Psoas muscle (tissue), 8 donors: ENCODE data around the gene CTNS. TPM values are rescaled to one million over a fixed set of nuclear protein-coding genes. Genes with fewer than 3 reads are reported as not detected.

Source experiments
- ATAC-seq, 4 donors: fragments of 200-7000 bp; cut with Tn5 transposase; one replicate each; pipeline ENCODE4 v1.9.1; 2020; ENCODE audit warnings: moderate library complexity in 3 of 4, mild to moderate bottlenecking in 2 of 4
- DNase-seq, 2 donors: peaks; one replicate each; pipeline ENCODE4 v3.0.0-alpha.2; 2020
- H3K27ac ChIP-seq: fragments of 200-600 bp; one replicate; pipeline ENCODE4 v1.8.0; 2022
- H3K27me3 ChIP-seq, 3 donors: fragments of 200-600 bp in 1 of 3; one replicate each; pipeline versions ENCODE4 v1.6.1 to v1.8.0; 2013 to 2022; ENCODE audit warnings: low read length in 2 of 3, mild to moderate bottlenecking in 2 of 3, moderate library complexity in 1 of 3; ENCODE audit not compliant: insufficient read depth in 3 of 3
- H3K36me3 ChIP-seq, 2 donors: fragments of 200-600 bp in 1 of 2; one replicate each; pipeline versions ENCODE4 v1.6.1 to v1.8.0; 2013 to 2022; ENCODE audit warnings: low read depth in 1 of 2, mild to moderate bottlenecking in 1 of 2, moderate library complexity in 1 of 2; ENCODE audit not compliant: insufficient read depth in 1 of 2
- H3K4me1 ChIP-seq: fragments of 200-600 bp; one replicate; pipeline ENCODE4 v1.8.0; 2022
- H3K4me3 ChIP-seq: fragments of 200-600 bp; one replicate; pipeline ENCODE4 v1.8.0; 2022; ENCODE audit warnings: mild to moderate bottlenecking
- H3K9me3 ChIP-seq: fragments of 200-600 bp; one replicate; pipeline ENCODE4 v1.8.0; 2022
- CTCF ChIP-seq: fragments of 200-600 bp; IDR thresholded peaks from one replicate; pipeline ENCODE4 v1.8.0; 2022; ENCODE audit warnings: antibody characterized with exemption
- WGBS, 3 donors: extraction: QIAGEN DNeasy Blood & Tissue Kit; methylation state at CpG; one replicate each; pipeline versions ENCODE4 v1.1.6 to v1.1.7; 2013; 5-methylcytosine and 5-hydroxymethylcytosine counted together
- intact Hi-C, 2 donors: fragments of 100-400 bp; cut with DNase I; formaldehyde crosslinking; loops; one replicate each; pipeline versions ENCODE4 v1.11.0 to v1.14.2; 2022
- polyA plus RNA-seq, 3 donors: library from polyadenylated mRNA; stranded (reverse); fragments of 200-250 nt; gene quantifications; one replicate each; pipeline ENCODE4 v1.2.3, GENCODE V29; 2013
- total RNA-seq, 4 donors: library from RNA; stranded (reverse); fragmentation: NEBNext Ultra II Directional in 2 of 4; extraction: Animal tissue kit (Norgen Biotek cat#: 25700) in 2 of 4; gene quantifications; one replicate each; pipeline versions ENCODE4 v1.2.1 to v1.2.4, GENCODE V29; 2021 to 2023
- donor health status: healthy with polysubstance abuse.
- donor health status: DM: no; HTN: no; CAD: no; lungs with moderate emphysema.
- donor health status: Bipolar disorder and iron deficiency.
- donor health status: healthy.
- donor health status: DM: yes; HTN: yes; CAD: no.
- donor health status: DM: no; HTN: no; CAD: no.
- donor health status: DM: no; HTN: no; CAD: no.
- donor health status: DM: yes; HTN: yes; CAD: no.

CTNS gene
- total and polyA plus RNA-seq, 7 donors, result 7.3 to 32.7 (median 10.1) TPM

DNA sequence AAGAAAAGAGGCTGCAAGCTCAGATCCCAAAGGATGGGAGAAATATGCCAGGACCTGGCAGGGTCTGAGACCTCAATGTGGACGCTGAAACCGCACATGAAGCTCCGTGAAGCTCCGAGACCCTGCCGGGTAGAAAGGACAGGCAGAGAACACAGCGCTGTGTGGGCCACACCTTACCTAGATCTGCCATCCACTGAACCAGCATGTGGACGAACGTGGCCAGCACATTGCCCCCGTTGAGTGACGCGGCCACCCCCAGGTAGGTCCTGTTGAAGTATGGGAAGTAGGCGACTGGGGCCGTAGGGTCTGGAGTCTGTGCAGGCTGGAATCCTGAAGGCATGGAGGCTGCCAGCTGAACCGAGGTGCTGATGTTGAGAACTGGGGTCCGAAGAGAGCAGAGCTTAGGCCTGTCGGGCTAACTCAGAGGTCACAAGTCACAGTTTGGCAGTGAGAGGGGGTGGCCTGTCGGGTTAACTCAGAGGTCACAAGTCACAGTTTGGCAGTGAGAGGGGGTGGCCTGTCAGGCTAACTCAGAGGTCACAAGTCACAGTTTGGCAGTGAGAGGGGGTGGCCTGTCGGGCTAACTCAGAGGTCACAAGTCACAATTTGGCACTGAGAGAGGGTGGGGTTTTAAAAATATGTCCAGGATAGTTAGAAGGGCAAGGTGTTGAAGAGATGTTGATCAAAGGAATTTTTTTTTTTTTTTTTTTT, 21.2 kb upstream of the CTNS start:
- no peaks in the 10 kb centered on the region for H3K4me1 ChIP-seq
- TF ChIP-seq CTCF, result no peak
- no peak for DNase-seq
- intact Hi-C loops, result no loop called here
- 92 to 93% (median 92%) methylated on average over 18 of the region's 18 CpGs for whole genome bisulfite sequencing, 3 donors
- no peaks in the 10 kb centered on the region for H3K27me3 ChIP-seq
- H3K4me3 ChIP-seq, result no peak overlapping the region
- peaks cover 0 to 98% of the 10 kb centered on the region in 2 donors for H3K36me3 ChIP-seq
- H3K27ac ChIP-seq, result no peak overlapping the region
- H3K9me3 ChIP-seq, result no peaks in the 10 kb centered on the region
- ATAC-seq, result no peak

DNA sequence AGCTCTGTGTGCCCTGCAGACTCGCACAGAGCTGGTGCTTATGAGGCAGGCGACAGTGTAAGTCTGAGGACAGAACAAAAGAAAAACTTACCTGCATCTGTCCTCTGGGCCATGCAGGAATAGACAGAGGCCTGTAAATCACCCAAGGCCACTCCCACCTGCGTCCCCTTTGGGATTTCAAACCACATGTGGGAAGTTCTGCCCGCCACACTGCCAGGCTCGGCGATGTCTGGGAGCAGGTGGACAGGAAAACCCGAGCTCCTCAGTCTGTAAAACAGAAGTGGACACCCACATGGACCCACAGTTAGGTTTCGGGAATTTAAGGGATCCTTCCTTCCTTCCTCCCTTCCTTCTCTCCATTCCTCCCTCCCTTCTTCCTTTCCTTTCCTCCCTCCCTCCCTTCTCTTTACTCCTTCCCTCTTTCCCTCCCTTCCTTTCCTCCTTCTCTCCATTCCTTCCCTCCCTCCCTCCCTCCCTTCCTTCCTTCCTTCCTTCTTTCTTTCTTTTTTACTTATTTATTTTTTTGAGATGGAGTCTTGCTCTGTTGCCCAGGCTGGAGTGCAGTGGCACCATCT, 15.3 kb upstream of the CTNS start:
- WGBS, 3 donors, result 84 to 90% (median 88%) methylated on average over 8 of the region's 8 CpGs
- intact Hi-C loops, result no loop called here
- peaks cover 7 to 92% of the 10 kb centered on the region in 2 donors for H3K36me3 ChIP-seq
- DNase-seq (peak in 1 of 2 donors; percentile 12), ATAC-seq (no peak)
- H3K4me1 ChIP-seq, result no peaks in the 10 kb centered on the region
- H3K27me3 ChIP-seq, result no peaks in the 10 kb centered on the region
- H3K4me3 ChIP-seq, result no peak overlapping the region
- no peaks in the 10 kb centered on the region for H3K9me3 ChIP-seq
- TF ChIP-seq CTCF, result no peak
- H3K27ac ChIP-seq, result no peak overlapping the region

DNA sequence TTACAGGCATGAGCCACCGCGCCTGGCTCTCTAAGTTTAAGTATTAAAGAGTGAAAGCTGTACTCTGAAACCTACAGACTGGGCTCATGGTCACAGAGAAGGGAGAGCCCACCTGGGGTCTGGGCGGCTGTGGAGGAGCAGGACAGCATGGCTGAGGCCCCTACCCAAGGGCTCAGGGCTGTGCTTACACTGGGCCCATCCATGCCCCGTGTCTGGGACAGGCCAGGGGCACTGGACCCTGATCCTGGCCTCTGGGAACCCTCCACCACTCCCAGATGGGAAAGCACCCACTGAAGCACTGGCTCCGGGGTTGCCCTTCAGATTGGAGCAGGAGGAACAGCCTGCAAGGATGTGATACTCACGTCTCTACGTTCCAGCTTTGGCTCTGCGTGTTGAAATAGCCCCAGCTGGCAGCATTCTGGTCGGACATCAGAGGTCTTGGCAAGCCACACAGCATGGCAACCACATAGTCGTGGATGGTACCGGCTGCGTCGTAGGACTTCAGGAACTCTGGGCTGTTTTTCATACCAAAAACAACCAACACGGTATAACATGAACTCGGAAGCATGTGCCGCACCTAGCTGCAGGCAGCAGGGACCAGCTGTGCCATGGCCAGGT, 13.5 kb upstream of the CTNS start:
- H3K4me1 ChIP-seq, result no peaks in the 10 kb centered on the region
- no peak overlapping the region for H3K4me3 ChIP-seq
- TF ChIP-seq CTCF, result no peak
- no peaks in the 10 kb centered on the region for H3K9me3 ChIP-seq
- intact Hi-C loops, result no loop called here
- WGBS, 3 donors, result 45 to 63% (median 47%) methylated on average over 16 of the region's 16 CpGs
- H3K27me3 ChIP-seq, result no peaks in the 10 kb centered on the region
- no peak for DNase-seq
- H3K27ac ChIP-seq, result no peak overlapping the region
- peak; percentile 37 to 75 (median 69) for ATAC-seq
- peaks cover 7 to 88% of the 10 kb centered on the region in 2 donors for H3K36me3 ChIP-seq

- Histone ChIP-seq H3K36me3 (peaks cover 5 to 80% of the 10 kb centered on the region in 2 donors), H3K4me1 (no peaks in the 10 kb centered on the region), H3K27me3 (no peaks in the 10 kb centered on the region), H3K4me3 (no peak overlapping the region), H3K27ac (no peak overlapping the region), H3K9me3 (no peaks in the 10 kb centered on the region)
- 59 to 66% (median 64%) methylated on average over 16 of the region's 16 CpGs for WGBS, 3 donors
- intact Hi-C loops, result no loop called here
- ATAC-seq, result no peak
- no peak for DNase-seq
- no peak for TF ChIP-seq CTCF
Observed at GRCh38 chr17:3626831-3627768, 9.5 kb upstream of the CTNS start.
